HCT116 (cell line): ENCODE results near the gene PRKG1. TPM values are rescaled to one million over a fixed set of nuclear protein-coding genes. Genes with fewer than 3 reads are reported as not detected.

ENCODE experiments used
- ATAC-seq: fragments of 200-7000 bp; cut with Tn5 transposase; 2 replicates; pipeline ENCODE4 v1.9.1; 2020; ENCODE audit warnings: mild to moderate bottlenecking, moderate library complexity
- BruUV-seq: library from RNA; stranded (reverse); fragments of 400-500 nt; replicated peaks from 2 replicates; lab custom pipeline; 2021; lab: Mats Ljungman, UMichigan
- CTCF ChIA-PET: fragments of 300-600 bp; sonication (Branson Sonifier 250); formaldehyde crosslinking; loops from one replicate; lab custom pipeline; 2021; ENCODE audit warnings: antibody characterized with exemption; lab: Charles Lee
- POLR2A ChIA-PET: fragments of 300-600, 350-600 bp; sonication (Branson Sonifier 250); formaldehyde crosslinking; loops from one replicate; lab custom pipeline; 2021; ENCODE audit warnings: antibody characterized with exemption; lab: Charles Lee
- RAD21 ChIA-PET, 2 experiments: fragments of 300-600 bp; sonication (Branson Sonifier 250); formaldehyde crosslinking; loops; one replicate each; lab custom pipeline; 2023; ENCODE audit warnings: low total read pairs in 2 of 2; ENCODE audit not compliant: uncharacterized antibody in 2 of 2, unreplicated experiment in 2 of 2, low non-redundant PET in 1 of 2; lab: Charles Lee
- DNase-seq: peaks from one replicate; pipeline ENCODE4 v3.0.0-alpha.2; 2010; ENCODE audit warnings: low read depth, low spot score
- H2AFZ ChIP-seq: fragments of 200-600 bp; shearing (Covaris generic), sonication (generic); 2 replicates; pipeline ENCODE4 v1.6.1; 2017; ENCODE audit warnings: low read depth, mixed run types, mixed read lengths, antibody characterized with exemption, low read length; ENCODE audit not compliant: poor library complexity, severe bottlenecking
- H3K27ac ChIP-seq: 2 replicates; pipeline ENCODE4 v1.5.1; 2012; ENCODE audit warnings: low read depth, low read length
- H3K27me3 ChIP-seq: fragments of 200-600 bp; sonication (generic); 2 replicates; pipeline ENCODE4 v1.6.1; 2016; ENCODE audit warnings: mixed run types, low read length, mixed read lengths; ENCODE audit not compliant: insufficient read depth
- H3K36me3 ChIP-seq, 2 experiments: fragments of 200-500 bp in 1 of 2; fragments of 200-600 bp in 1 of 2; sonication (Bioruptor generic) in 1 of 2; sonication (generic) in 1 of 2; 2 replicates each; pipeline versions ENCODE4 v1.5.1 to v1.6.1; 2014 to 2016; ENCODE audit warnings: low read length in 2 of 2, inconsistent platforms in 1 of 2, mixed read lengths in 1 of 2, mixed run types in 1 of 2; ENCODE audit not compliant: insufficient read depth in 2 of 2, control insufficient read depth in 1 of 2
- H3K4me1 ChIP-seq, 2 experiments: fragments of 200-600 bp in 1 of 2; sonication (generic) in 1 of 2; 2 replicates each; pipeline versions ENCODE4 v1.5.1 to v1.6.1; 2012 to 2017; ENCODE audit warnings: low read length in 2 of 2, inconsistent platforms in 1 of 2, mild to moderate bottlenecking in 1 of 2, mixed read lengths in 1 of 2, mixed run types in 1 of 2, moderate library complexity in 1 of 2; ENCODE audit not compliant: insufficient read depth in 2 of 2, control insufficient read depth in 1 of 2
- H3K4me2 ChIP-seq: fragments of 200-600 bp; sonication (generic); 2 replicates; pipeline ENCODE4 v1.6.1; 2017; ENCODE audit warnings: mixed run types, low read length, mixed read lengths
- H3K4me3 ChIP-seq, 2 experiments: fragments of 200-600 bp in 1 of 2; sonication (generic) in 1 of 2; replicated peaks in 1 of 2; 2 replicates each; pipeline ENCODE4 v1.5.1; 2011 to 2016; ENCODE audit warnings: low read length in 2 of 2, control low read depth in 1 of 2, low read depth in 1 of 2, mild to moderate bottlenecking in 1 of 2, mixed read lengths in 1 of 2, mixed run types in 1 of 2
- H3K79me2 ChIP-seq: fragments of 200-600 bp; sonication (generic); 2 replicates; pipeline ENCODE4 v1.6.1; 2017; ENCODE audit warnings: mild to moderate bottlenecking, mixed run types, low read length, moderate library complexity, mixed read lengths; ENCODE audit not compliant: insufficient read depth
- H3K9ac ChIP-seq: fragments of 200-600 bp; sonication (generic); 2 replicates; pipeline ENCODE4 v1.6.1; 2016; ENCODE audit warnings: low read length, mixed read lengths
- H3K9me2 ChIP-seq: fragments of 200-600 bp; sonication (generic), shearing (Covaris generic); 2 replicates; pipeline ENCODE4 v1.6.1; 2017; ENCODE audit warnings: mixed run types, mild to moderate bottlenecking, moderate library complexity; ENCODE audit not compliant: insufficient read depth
- H3K9me3 ChIP-seq, 2 experiments: fragments of 200-500 bp in 1 of 2; fragments of 200-600 bp in 1 of 2; sonication (Bioruptor generic) in 1 of 2; sonication (generic) in 1 of 2; 2 replicates each; pipeline ENCODE4 v1.6.1; 2014 to 2017; ENCODE audit warnings: low read length in 2 of 2, mixed read lengths in 2 of 2, inconsistent platforms in 1 of 2, low read depth in 1 of 2, mild to moderate bottlenecking in 1 of 2, mixed run types in 1 of 2, moderate library complexity in 1 of 2; ENCODE audit not compliant: control insufficient read depth in 1 of 2, insufficient read depth in 1 of 2
- H4K20me1 ChIP-seq: fragments of 200-600 bp; sonication (generic), shearing (Covaris generic); 2 replicates; pipeline ENCODE4 v1.6.1; 2017; ENCODE audit warnings: mixed run types, mild to moderate bottlenecking, moderate library complexity; ENCODE audit not compliant: insufficient read depth
- CEBPB ChIP-seq: IDR thresholded peaks from 2 replicates; pipeline ENCODE4 v1.6.1; 2012; ENCODE audit warnings: low read depth
- EGR1 ChIP-seq: IDR thresholded peaks from 2 replicates; pipeline ENCODE4 v1.6.1; 2012; ENCODE audit warnings: low read depth
- ELF1 ChIP-seq: IDR thresholded peaks from 2 replicates; pipeline ENCODE4 v1.6.1; 2012; ENCODE audit warnings: low read depth, borderline replicate concordance
- EZH2phosphoT487 ChIP-seq: fragments of 200-600 bp; IDR thresholded peaks from 2 replicates; pipeline ENCODE4 v1.6.1; 2018; ENCODE audit warnings: antibody characterized with exemption, borderline replicate concordance
- FOSL1 ChIP-seq: IDR thresholded peaks from 2 replicates; pipeline ENCODE4 v1.6.1; 2012; ENCODE audit warnings: low read depth
- JUND ChIP-seq: IDR thresholded peaks from 2 replicates; pipeline ENCODE4 v1.6.1; 2012
- RAD21 ChIP-seq: IDR thresholded peaks from 2 replicates; pipeline ENCODE4 v1.6.1; 2012; ENCODE audit warnings: low read depth, mild to moderate bottlenecking
- SIN3A ChIP-seq: IDR thresholded peaks from 2 replicates; pipeline ENCODE4 v1.6.1; 2012; ENCODE audit warnings: low read depth
- SRF ChIP-seq: IDR thresholded peaks from 2 replicates; pipeline ENCODE4 v1.6.1; 2012; ENCODE audit warnings: low read depth
- TCF7L2 ChIP-seq: IDR thresholded peaks from 2 replicates; pipeline ENCODE4 v1.7.0; 2011; ENCODE audit warnings: borderline replicate concordance, inconsistent platforms; ENCODE audit not compliant: insufficient read depth, insufficient read length; ENCODE audit errors: extremely low read depth
- YY1 ChIP-seq: IDR thresholded peaks from 2 replicates; pipeline ENCODE4 v1.6.1; 2011; ENCODE audit warnings: low read length, low read depth, moderate library complexity, mild to moderate bottlenecking; ENCODE audit not compliant: insufficient replicate concordance; ENCODE audit errors: extremely low read depth
- ZFX ChIP-seq: fragments of 450-650 bp; IDR thresholded peaks from 2 replicates; pipeline ENCODE4 v1.6.1; 2017
- intact Hi-C: fragments of 100-400 bp; cut with micrococcal nuclease; formaldehyde crosslinking; loops from 2 replicates; pipeline ENCODE4 v1.10.0; 2022
- total RNA-seq: library from RNA; stranded (reverse); gene quantifications from one replicate; pipeline ENCODE4 v1.2.1, GENCODE V29; 2021; ENCODE audit not compliant: unreplicated experiment
- TF ChIP-seq, protein P1 (sequence below): IDR thresholded peaks from 2 replicates; pipeline ENCODE4 v1.6.1; 2011; ENCODE audit warnings: mild to moderate bottlenecking, low read length, moderate library complexity; ENCODE audit not compliant: insufficient replicate concordance; ENCODE audit errors: extremely low read depth
- TF ChIP-seq, protein P2 (sequence below), 3 experiments: fragments of 200-600 bp in 1 of 3; sonication (generic) in 1 of 3; IDR thresholded peaks in 2 of 3; conservative IDR thresholded peaks in 1 of 3; 2 replicates each; pipeline ENCODE4 v1.5.1; 2012 to 2017; ENCODE audit warnings: low read depth in 2 of 3, low read length in 2 of 3, antibody characterized with exemption in 1 of 3, borderline replicate concordance in 1 of 3, control low read depth in 1 of 3, mild to moderate bottlenecking in 1 of 3, mixed read lengths in 1 of 3, mixed run types in 1 of 3, moderate library complexity in 1 of 3; ENCODE audit not compliant: insufficient read depth in 1 of 3
- TF ChIP-seq, protein P3 (sequence below): IDR thresholded peaks from 2 replicates; pipeline ENCODE4 v1.6.1; 2012
- TF ChIP-seq, protein P4 (sequence below): IDR thresholded peaks from 2 replicates; pipeline ENCODE4 v1.6.1; 2012
- TF ChIP-seq, protein P5 (sequence below): IDR thresholded peaks from 2 replicates; pipeline ENCODE4 v1.6.1; 2012; ENCODE audit warnings: low read depth

The PRKG1 gene
- total RNA-seq, 1 experiment from 2014 or later: 1.4 TPM

DNA sequence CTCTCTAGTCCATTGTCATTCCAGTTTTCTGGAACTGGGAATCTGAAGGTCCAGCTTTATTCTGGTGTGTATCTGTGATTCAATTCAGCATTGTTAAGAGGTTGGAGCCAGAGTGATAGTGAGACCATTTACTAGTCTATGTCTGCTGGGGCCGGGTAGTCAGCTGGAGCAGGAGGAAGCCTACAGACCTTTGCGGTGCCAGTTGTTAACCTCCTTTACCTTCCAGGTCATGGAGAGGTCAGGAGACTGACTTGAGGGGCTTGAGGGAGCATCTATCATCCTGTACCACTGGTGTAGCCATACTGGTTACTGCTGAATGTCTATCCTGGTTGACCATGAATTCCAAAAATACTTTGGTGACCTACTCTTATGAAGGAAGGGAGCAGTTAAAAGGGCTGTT, 634.3 kb downstream of the PRKG1 start:
- no TSS peak for BruUV-seq
- no peak overlapping the region for H3K9ac ChIP-seq
- intact Hi-C loops: no loop called here
- no peaks in the 10 kb centered on the region for H3K9me2 ChIP-seq
- no peaks in the 10 kb centered on the region for H3K4me1 ChIP-seq
- CTCF ChIA-PET: no interaction called here
- RAD21 ChIA-PET: no interaction called here
- no peak overlapping the region for H3K4me2 ChIP-seq
- TF ChIP-seq, protein P1, sequence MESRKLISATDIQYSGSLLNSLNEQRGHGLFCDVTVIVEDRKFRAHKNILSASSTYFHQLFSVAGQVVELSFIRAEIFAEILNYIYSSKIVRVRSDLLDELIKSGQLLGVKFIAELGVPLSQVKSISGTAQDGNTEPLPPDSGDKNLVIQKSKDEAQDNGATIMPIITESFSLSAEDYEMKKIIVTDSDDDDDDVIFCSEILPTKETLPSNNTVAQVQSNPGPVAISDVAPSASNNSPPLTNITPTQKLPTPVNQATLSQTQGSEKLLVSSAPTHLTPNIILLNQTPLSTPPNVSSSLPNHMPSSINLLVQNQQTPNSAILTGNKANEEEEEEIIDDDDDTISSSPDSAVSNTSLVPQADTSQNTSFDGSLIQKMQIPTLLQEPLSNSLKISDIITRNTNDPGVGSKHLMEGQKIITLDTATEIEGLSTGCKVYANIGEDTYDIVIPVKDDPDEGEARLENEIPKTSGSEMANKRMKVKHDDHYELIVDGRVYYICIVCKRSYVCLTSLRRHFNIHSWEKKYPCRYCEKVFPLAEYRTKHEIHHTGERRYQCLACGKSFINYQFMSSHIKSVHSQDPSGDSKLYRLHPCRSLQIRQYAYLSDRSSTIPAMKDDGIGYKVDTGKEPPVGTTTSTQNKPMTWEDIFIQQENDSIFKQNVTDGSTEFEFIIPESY: no peak
- no peak for TF ChIP-seq SRF
- TF ChIP-seq, protein P2, sequence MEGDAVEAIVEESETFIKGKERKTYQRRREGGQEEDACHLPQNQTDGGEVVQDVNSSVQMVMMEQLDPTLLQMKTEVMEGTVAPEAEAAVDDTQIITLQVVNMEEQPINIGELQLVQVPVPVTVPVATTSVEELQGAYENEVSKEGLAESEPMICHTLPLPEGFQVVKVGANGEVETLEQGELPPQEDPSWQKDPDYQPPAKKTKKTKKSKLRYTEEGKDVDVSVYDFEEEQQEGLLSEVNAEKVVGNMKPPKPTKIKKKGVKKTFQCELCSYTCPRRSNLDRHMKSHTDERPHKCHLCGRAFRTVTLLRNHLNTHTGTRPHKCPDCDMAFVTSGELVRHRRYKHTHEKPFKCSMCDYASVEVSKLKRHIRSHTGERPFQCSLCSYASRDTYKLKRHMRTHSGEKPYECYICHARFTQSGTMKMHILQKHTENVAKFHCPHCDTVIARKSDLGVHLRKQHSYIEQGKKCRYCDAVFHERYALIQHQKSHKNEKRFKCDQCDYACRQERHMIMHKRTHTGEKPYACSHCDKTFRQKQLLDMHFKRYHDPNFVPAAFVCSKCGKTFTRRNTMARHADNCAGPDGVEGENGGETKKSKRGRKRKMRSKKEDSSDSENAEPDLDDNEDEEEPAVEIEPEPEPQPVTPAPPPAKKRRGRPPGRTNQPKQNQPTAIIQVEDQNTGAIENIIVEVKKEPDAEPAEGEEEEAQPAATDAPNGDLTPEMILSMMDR (IDR thresholded peaks at IDR 0.05 in 2 of 3, conservative IDR thresholded peaks at IDR 0.05 in 1 of 3; ENCODE audit: borderline replicate concordance in 1 of 3, insufficient read depth in 1 of 3, low read depth in 2 of 3, low read length in 2 of 3): no peak
- TF ChIP-seq TCF7L2: no peak
- TF ChIP-seq EGR1: no peak
- TF ChIP-seq JUND: no peak
- TF ChIP-seq SIN3A: no peak
- no peak for TF ChIP-seq RAD21
- TF ChIP-seq, protein P3, sequence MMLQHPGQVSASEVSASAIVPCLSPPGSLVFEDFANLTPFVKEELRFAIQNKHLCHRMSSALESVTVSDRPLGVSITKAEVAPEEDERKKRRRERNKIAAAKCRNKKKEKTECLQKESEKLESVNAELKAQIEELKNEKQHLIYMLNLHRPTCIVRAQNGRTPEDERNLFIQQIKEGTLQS: no peak
- TF ChIP-seq YY1: no peak
- TF ChIP-seq, protein P4, sequence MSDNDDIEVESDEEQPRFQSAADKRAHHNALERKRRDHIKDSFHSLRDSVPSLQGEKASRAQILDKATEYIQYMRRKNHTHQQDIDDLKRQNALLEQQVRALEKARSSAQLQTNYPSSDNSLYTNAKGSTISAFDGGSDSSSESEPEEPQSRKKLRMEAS: no peak
- no peak for TF ChIP-seq ELF1
- TF ChIP-seq ZFX: no peak
- TF ChIP-seq EZH2phosphoT487: no peak
- TF ChIP-seq FOSL1: no peak
- TF ChIP-seq, protein P5, sequence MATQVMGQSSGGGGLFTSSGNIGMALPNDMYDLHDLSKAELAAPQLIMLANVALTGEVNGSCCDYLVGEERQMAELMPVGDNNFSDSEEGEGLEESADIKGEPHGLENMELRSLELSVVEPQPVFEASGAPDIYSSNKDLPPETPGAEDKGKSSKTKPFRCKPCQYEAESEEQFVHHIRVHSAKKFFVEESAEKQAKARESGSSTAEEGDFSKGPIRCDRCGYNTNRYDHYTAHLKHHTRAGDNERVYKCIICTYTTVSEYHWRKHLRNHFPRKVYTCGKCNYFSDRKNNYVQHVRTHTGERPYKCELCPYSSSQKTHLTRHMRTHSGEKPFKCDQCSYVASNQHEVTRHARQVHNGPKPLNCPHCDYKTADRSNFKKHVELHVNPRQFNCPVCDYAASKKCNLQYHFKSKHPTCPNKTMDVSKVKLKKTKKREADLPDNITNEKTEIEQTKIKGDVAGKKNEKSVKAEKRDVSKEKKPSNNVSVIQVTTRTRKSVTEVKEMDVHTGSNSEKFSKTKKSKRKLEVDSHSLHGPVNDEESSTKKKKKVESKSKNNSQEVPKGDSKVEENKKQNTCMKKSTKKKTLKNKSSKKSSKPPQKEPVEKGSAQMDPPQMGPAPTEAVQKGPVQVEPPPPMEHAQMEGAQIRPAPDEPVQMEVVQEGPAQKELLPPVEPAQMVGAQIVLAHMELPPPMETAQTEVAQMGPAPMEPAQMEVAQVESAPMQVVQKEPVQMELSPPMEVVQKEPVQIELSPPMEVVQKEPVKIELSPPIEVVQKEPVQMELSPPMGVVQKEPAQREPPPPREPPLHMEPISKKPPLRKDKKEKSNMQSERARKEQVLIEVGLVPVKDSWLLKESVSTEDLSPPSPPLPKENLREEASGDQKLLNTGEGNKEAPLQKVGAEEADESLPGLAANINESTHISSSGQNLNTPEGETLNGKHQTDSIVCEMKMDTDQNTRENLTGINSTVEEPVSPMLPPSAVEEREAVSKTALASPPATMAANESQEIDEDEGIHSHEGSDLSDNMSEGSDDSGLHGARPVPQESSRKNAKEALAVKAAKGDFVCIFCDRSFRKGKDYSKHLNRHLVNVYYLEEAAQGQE: no peak
- no peak for TF ChIP-seq CEBPB
- H3K4me3 ChIP-seq: no peak overlapping the region
- POLR2A ChIA-PET: no interaction called here
- H3K36me3 ChIP-seq: no peaks in the 10 kb centered on the region
- H2AFZ ChIP-seq: no peak overlapping the region
- no peaks in the 10 kb centered on the region for H4K20me1 ChIP-seq
- H3K9me3 ChIP-seq: no peaks in the 10 kb centered on the region
- DNase-seq (no peak), ATAC-seq (no peak)
- no peak overlapping the region for H3K27ac ChIP-seq
- peaks cover 17% of the 10 kb centered on the region for H3K27me3 ChIP-seq
- H3K79me2 ChIP-seq: no peaks in the 10 kb centered on the region
